MG63 (cell line): Measurements from ENCODE around the gene ZBTB7A. TPM values are rescaled to one million over a fixed set of nuclear protein-coding genes. Genes with fewer than 3 reads are reported as not detected.

ENCODE experiments used
- DNase-seq: peaks from one replicate; pipeline ENCODE4 v3.0.0-alpha.2; 2020
- H3K27me3 ChIP-seq: fragments of 250-450 bp; sonication (Bioruptor Pico); 2 replicates; pipeline ENCODE4 v1.5.1; 2020; ENCODE audit warnings: mild to moderate bottlenecking, moderate library complexity
- H3K36me3 ChIP-seq: fragments of 250-450 bp; sonication (Bioruptor Pico); 2 replicates; pipeline ENCODE4 v1.5.1; 2020; ENCODE audit warnings: mild to moderate bottlenecking, moderate library complexity
- H3K4me3 ChIP-seq: fragments of 250-450 bp; sonication (Bioruptor Pico); 2 replicates; pipeline ENCODE4 v1.5.1; 2020; ENCODE audit warnings: mild to moderate bottlenecking, moderate library complexity
- H3K9me3 ChIP-seq: fragments of 250-450 bp; sonication (Bioruptor Pico); 2 replicates; pipeline ENCODE4 v1.5.1; 2020; ENCODE audit warnings: mild to moderate bottlenecking, moderate library complexity
- total RNA-seq: library from RNA; depleted of rRNA; stranded (reverse); fragments of >200 nt; shearing (Covaris generic); gene quantifications from 2 replicates; pipeline ENCODE4 v1.2.3, GENCODE V29; 2014; ENCODE audit warnings: low replicate concordance

The ZBTB7A gene
- total RNA-seq, 1 experiment from 2014 or later = 8.7 TPM

GRCh38 chr19:4051175-4052101 lies 15.3 kb downstream of the ZBTB7A start:
- peaks cover 14% of the 10 kb centered on the region for H3K36me3 ChIP-seq
- H3K4me3 ChIP-seq = no peak overlapping the region
- peak; percentile 33 for DNase-seq
- H3K27me3 ChIP-seq = no peaks in the 10 kb centered on the region
- no peaks in the 10 kb centered on the region for H3K9me3 ChIP-seq

- H3K27me3 ChIP-seq = no peaks in the 10 kb centered on the region
- no peaks in the 10 kb centered on the region for H3K9me3 ChIP-seq
- no peak for DNase-seq
- H3K36me3 ChIP-seq = peaks cover 12% of the 10 kb centered on the region
- H3K4me3 ChIP-seq = no peak overlapping the region
Measured at GRCh38 chr19:4049432-4049831, 17.3 kb downstream of the ZBTB7A start.

GRCh38 chr19:4046946-4047683 lies 19.6 kb downstream of the ZBTB7A start:
- Histone ChIP-seq H3K27me3 (no peaks in the 10 kb centered on the region), H3K4me3 (no peak overlapping the region), H3K36me3 (peaks cover 5% of the 10 kb centered on the region), H3K9me3 (no peaks in the 10 kb centered on the region)
- DNase-seq = no peak

- no peaks in the 10 kb centered on the region for H3K27me3 ChIP-seq
- H3K36me3 ChIP-seq = peaks cover 1% of the 10 kb centered on the region; the same call in 1 of the 2 replicates
Measured at GRCh38 chr19:4046362-4046691, 20.4 kb downstream of the ZBTB7A start.

GRCh38 chr19:4045597-4046361 lies 20.9 kb downstream of the ZBTB7A start:
- H3K4me3 ChIP-seq = no peak overlapping the region
- DNase-seq = no peak
- H3K36me3 ChIP-seq = no peaks in the 10 kb centered on the region
- no peaks in the 10 kb centered on the region for H3K27me3 ChIP-seq
- H3K9me3 ChIP-seq = no peaks in the 10 kb centered on the region

More at GRCh38 chr19:4046362-4046691, 20.4 kb downstream of the ZBTB7A start:
- no peaks in the 10 kb centered on the region for H3K9me3 ChIP-seq
- no peak for DNase-seq
- H3K4me3 ChIP-seq = no peak overlapping the region

- DNase-seq = no peak
- no peak overlapping the region for H3K4me3 ChIP-seq
- no peaks in the 10 kb centered on the region for H3K9me3 ChIP-seq
- H3K27me3 ChIP-seq = no peaks in the 10 kb centered on the region
- no peaks in the 10 kb centered on the region for H3K36me3 ChIP-seq
Measured at GRCh38 chr19:4044990-4045465, 21.7 kb downstream of the ZBTB7A start.

- no peaks in the 10 kb centered on the region for H3K9me3 ChIP-seq
- no peaks in the 10 kb centered on the region for H3K36me3 ChIP-seq
- H3K27me3 ChIP-seq = no peaks in the 10 kb centered on the region
- no peak for DNase-seq
- no peak overlapping the region for H3K4me3 ChIP-seq
Measured at GRCh38 chr19:4043966-4044715, 22.6 kb downstream of the ZBTB7A start.

- DNase-seq = no peak
- H3K27me3 ChIP-seq = no peaks in the 10 kb centered on the region
- H3K9me3 ChIP-seq = no peaks in the 10 kb centered on the region
- no peak overlapping the region for H3K4me3 ChIP-seq
- H3K36me3 ChIP-seq = no peaks in the 10 kb centered on the region
Measured at GRCh38 chr19:4043401-4043800, 23.3 kb downstream of the ZBTB7A start.

GRCh38 chr19:4042731-4043082 lies 24.0 kb downstream of the ZBTB7A start:
- no peak overlapping the region for H3K4me3 ChIP-seq
- DNase-seq = no peak
- H3K36me3 ChIP-seq = no peaks in the 10 kb centered on the region
- H3K9me3 ChIP-seq = no peaks in the 10 kb centered on the region
- no peaks in the 10 kb centered on the region for H3K27me3 ChIP-seq

GRCh38 chr19:4042064-4042730 lies 24.5 kb downstream of the ZBTB7A start:
- DNase-seq = no peak
- H3K36me3 ChIP-seq = no peaks in the 10 kb centered on the region
- no peaks in the 10 kb centered on the region for H3K9me3 ChIP-seq
- no peaks in the 10 kb centered on the region for H3K27me3 ChIP-seq
- no peak overlapping the region for H3K4me3 ChIP-seq

GRCh38 chr19:4038661-4039423 lies 27.9 kb downstream of the ZBTB7A start:
- Histone ChIP-seq H3K4me3 (no peak overlapping the region), H3K27me3 (no peaks in the 10 kb centered on the region), H3K9me3 (no peaks in the 10 kb centered on the region), H3K36me3 (peaks cover 5% of the 10 kb centered on the region; the same call in 1 of the 2 replicates)
- DNase-seq = no peak

- no peaks in the 10 kb centered on the region for H3K27me3 ChIP-seq
- peaks cover 5% of the 10 kb centered on the region; the same call in 1 of the 2 replicates for H3K36me3 ChIP-seq
Measured at GRCh38 chr19:4038057-4038456, 28.6 kb downstream of the ZBTB7A start.

GRCh38 chr19:4037301-4037949 lies 29.3 kb downstream of the ZBTB7A start:
- DNase-seq = no peak
- Histone ChIP-seq H3K36me3 (peaks cover 5% of the 10 kb centered on the region; the same call in 1 of the 2 replicates), H3K27me3 (no peaks in the 10 kb centered on the region), H3K9me3 (no peaks in the 10 kb centered on the region), H3K4me3 (no peak overlapping the region)

More at GRCh38 chr19:4038057-4038456, 28.6 kb downstream of the ZBTB7A start:
- no peak for DNase-seq
- Histone ChIP-seq H3K4me3 (no peak overlapping the region), H3K9me3 (no peaks in the 10 kb centered on the region)

GRCh38 chr19:4036576-4037300 lies 30.0 kb downstream of the ZBTB7A start:
- Histone ChIP-seq H3K9me3 (no peaks in the 10 kb centered on the region), H3K36me3 (peaks cover 5% of the 10 kb centered on the region; the same call in 1 of the 2 replicates), H3K27me3 (no peaks in the 10 kb centered on the region), H3K4me3 (no peak overlapping the region)
- no peak for DNase-seq
